GM19025 (cell line): ENCODE measurements around the gene DYSF.
"Not testable (repeated sequence)": the region's sequence is repeated elsewhere in the genome, so short reads cannot be mapped to it uniquely, and the experiment has no call there.

ENCODE experiments used
- ATAC-seq: cut with Tn5 transposase; IDR thresholded peaks from one replicate; pipeline ENCODE4 v1.9.1; 2021; ENCODE audit warnings: mild to moderate bottlenecking, low read depth, moderate library complexity; ENCODE audit not compliant: unreplicated experiment

The DYSF gene

DNA sequence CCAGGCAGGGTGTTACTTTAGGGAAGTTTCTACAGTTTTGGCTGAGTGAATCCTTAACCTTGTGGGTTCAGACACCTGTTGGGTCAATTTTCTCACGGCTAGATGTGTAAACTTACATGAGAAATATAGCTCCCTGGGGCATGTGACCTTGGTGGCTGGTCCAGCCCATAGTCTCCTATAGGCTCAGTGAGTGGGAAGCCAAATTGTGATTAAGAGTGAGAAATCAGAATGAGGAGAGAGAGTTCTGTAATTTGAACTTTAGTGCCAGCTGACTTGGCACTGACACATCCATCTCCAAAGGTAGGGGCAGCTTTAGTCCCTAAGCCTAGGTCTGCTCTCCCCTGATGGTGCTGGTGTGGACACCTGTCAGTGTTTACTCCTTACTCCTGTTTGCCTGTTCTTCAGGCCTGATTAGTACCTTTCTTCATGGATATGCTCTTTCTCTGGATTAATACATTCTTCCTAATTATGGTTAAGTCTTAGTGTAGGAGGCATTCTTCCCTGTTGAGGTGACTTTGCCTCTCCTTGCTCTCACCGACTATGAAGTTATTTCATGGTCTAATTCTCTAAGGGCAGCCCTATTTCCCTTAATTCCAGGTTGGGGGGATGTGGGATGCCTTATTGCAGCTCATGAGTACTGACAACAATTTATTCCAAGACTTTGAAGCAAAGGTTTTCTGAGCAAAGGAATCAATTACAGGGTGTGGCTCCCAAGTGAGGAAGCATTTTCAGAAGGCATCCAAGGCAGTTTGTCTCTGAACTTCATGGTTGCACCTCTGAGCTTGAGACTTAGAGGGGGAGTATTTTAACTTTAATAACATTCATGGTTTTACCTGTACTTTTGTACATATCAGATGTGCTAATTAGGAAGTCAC, 177.3 kb downstream of the DYSF start:
- ATAC-seq: no peak

- ATAC-seq: no peak
Measured at GRCh38 chr2:71631411-71631931, 178.1 kb downstream of the DYSF start.

DNA sequence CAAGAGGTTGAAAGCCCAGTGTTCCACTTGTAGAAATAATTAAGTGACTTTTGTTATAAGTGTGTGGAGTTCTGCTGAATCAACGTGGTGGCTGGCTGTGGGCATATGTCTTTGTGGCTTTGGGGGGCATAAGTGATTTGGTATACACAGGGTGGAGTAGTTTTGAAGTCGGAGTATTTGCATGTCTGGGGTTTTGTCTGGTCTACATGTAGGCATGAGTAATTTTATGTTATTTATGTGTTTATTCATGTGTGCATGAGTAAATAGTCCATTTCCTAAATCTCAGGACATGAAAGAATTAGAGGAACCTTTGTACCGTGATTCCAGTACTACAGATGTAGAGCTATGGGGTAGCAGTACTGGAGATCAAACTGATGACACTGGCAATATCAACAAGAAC, 179.7 kb downstream of the DYSF start:
- ATAC-seq: no peak

- ATAC-seq: no peak
Measured at GRCh38 chr2:71634567-71634966, 181.2 kb downstream of the DYSF start.

DNA sequence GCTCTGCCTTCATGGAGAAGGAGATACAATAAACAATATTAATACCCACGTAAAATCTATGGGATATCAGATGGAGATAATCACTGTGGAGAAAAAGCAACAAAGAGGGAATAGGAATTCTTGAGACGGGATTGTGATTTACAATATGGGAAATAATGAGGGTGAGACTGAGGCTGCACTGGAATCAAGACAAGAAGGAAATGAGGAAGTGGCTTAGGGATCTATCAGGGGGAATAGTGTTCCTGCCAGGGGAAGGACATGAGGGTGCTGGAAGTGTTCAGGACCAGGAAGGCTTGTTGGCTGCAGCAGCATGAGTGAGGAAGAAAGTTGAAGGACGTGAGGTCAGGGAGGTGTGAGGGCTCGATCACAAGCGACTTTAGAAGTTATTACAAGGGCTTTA, 182.4 kb downstream of the DYSF start:
- no peak for ATAC-seq

- no peak for ATAC-seq
Measured at GRCh38 chr2:71637168-71637567, 183.8 kb downstream of the DYSF start.

GRCh38 chr2:71637736-71638135, 184.4 kb downstream of the DYSF start:
- ATAC-seq: no peak

- no peak for ATAC-seq
Measured at GRCh38 chr2:71639735-71640134, 186.4 kb downstream of the DYSF start.

DNA sequence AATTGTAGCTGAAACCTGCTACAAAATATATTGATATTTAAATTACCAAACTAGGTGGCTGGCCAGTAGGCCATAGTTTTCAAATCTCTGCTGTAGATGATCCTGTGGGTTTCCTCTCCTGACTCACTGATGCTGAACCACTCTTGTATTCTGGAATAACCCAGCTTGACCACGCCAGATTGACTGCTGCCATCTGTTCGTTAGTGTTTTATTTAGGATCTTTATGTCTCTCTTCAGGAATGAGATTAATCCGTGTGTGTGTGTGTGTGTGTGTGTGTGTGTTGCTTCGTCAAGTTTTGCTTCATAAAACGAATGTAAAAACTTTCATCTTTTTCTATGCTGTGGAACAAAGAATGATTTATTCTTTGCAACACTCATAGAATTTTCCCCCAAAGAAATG, 187.1 kb downstream of the DYSF start:
- no peak for ATAC-seq

DNA sequence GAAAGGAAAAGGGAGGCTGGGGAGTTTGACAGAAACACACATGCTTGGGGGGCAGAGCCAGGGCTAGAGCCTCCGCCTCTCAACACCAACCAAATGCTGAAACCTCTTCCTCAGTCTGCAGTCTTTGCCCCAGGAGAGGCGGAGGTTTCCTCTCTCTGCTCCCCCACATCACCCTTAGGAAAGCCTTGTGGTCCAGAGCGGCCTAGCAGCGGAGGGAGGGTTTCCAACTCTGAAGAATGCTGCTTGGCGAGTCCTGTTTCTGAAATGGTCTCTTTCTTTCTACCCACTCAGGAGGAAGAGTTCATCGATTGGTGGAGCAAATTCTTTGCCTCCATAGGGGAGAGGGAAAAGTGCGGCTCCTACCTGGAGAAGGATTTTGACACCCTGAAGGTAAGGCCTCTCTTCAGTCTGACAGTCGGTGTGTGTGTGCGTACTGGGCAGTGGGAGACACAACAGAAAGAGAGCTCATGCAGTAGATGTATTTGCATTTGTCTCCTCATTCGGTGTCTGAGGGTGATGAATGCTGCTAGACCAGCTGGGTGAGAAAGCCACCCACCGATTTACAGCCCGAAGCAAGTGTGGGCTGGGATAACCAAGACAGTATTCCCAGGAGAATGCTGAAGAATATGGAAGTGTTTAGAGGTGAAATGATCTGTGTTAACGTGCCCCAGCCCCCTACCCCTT, 190.5 kb downstream of the DYSF start:
- ATAC-seq: no peak

- no peak for ATAC-seq
Measured at GRCh38 chr2:71646028-71646427, 192.7 kb downstream of the DYSF start.

- no peak for ATAC-seq
Measured at GRCh38 chr2:71647356-71647755, 194.0 kb downstream of the DYSF start.

- no peak for ATAC-seq
Measured at GRCh38 chr2:71655498-71655897, 202.1 kb downstream of the DYSF start.

GRCh38 chr2:71658256-71658655, 204.9 kb downstream of the DYSF start:
- ATAC-seq: not testable (repeated sequence)

- no peak for ATAC-seq
Measured at GRCh38 chr2:71658771-71659170, 205.4 kb downstream of the DYSF start.

DNA sequence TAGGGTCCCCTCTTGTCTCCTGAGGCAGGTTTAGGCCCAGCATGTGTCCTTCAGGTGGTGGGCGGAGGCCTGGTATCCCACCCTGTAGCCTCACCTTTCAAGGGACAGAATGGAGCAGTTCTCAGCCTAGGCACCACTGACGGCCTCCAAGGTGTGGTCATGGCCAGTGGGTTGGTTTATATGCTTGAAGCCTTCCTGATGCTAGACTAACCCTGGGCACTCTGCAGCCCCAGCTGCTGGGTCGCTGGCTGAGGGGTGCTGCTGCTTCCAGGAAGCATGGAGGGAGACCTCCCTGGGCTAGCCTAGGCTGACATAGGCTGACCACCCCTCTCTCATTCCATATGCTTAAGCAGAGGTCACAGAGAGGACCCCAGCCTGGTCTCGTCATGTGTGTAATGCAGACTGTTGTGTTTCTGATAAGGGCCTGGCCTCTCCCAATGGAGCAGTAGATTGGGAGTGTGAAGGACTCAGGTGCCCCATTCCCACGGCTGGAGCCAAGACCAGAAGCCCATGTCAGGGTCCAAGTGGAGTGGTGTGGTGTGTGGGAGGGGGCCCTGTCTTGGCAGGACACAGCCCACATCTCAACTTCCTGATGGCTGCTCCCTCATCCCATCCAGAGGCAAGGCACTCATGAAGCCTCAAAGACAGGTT, 206.6 kb downstream of the DYSF start:
- ATAC-seq: no peak

GRCh38 chr2:71661782-71662181, 208.4 kb downstream of the DYSF start:
- ATAC-seq: no peak

- no peak for ATAC-seq
Measured at GRCh38 chr2:71662665-71663394, 209.5 kb downstream of the DYSF start.

GRCh38 chr2:71664161-71664560, 210.8 kb downstream of the DYSF start:
- no peak for ATAC-seq
